EL (cell line): ENCODE measurements around the gene NSMF.
"Not testable (repeated sequence)": the region's sequence is repeated elsewhere in the genome, so short reads cannot be mapped to it uniquely, and the experiment has no call there.

ENCODE experiments used
- DNase-seq: peaks from one replicate; pipeline ENCODE4 v3.0.0-alpha.2; 2016

Gene NSMF

GRCh38 chr9:137456864-137457405 is 2.2 kb downstream of the NSMF start:
- DNase-seq: no peak

DNA sequence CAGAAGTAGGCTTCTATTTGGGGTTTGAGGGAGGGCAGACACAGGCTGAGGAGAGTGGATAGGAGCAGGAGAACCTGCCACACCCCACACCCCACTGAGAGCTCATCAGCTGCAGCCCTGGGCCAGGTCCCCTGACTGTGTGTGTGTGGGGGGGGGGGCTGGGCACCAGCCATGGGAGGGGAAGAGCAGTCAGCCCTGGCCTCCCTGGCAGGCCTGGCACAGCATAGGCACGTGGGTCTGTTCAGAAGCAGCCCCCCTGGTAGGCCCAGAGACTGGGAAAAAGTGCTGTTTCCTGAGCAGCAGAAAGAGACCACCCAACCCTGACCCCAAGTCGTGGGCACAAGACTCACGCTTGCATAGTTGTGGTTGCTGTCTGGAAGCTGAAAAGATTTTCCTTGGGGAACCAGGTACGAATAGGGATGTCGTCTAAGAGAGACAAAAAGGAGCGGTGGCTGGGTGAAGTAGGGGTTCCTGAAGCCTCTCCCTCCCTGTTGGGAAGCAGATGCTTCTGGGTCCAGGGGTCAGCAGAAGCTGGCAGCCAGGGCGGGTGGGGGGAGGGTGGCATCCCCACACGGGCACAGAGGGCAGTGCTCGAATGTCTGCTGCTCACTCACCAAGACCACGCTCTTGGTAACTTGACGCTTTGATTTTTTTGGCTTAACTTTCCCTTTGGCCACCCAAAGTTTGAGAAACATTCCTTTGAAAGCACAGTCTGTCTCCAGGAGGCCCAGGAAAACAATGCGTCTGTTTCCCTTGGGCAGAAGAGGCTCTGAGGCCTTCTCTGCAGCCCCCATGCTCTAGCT is 2.9 kb downstream of the NSMF start:
- DNase-seq: no peak

- DNase-seq: no peak
Measured at GRCh38 chr9:137455359-137455991, 3.7 kb downstream of the NSMF start.

- no peak for DNase-seq
Measured at GRCh38 chr9:137454597-137455358, 4.4 kb downstream of the NSMF start.

- DNase-seq: no peak
Measured at GRCh38 chr9:137454145-137454596, 5.0 kb downstream of the NSMF start.

DNA sequence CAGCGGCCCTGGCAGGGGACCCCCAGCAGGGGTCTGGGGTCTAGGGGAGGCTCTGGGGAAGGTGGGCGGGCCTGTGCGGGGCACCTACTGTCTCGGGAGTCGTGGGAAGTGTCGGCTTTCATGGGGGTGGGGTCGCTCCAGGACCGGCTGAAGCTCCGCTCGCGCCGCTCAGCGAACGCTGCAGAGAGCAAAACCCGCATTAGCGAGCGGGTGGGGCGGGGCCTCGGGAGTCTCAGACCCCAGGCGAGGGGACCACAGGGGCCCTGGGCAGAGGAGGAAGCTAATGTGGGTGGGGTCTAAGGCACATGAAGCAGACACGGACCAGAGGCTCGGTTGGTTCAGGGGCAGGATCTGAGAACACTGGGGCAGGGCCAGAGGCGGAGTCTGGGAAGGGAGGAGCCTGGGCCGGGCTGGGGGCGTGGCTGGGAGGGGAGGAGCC is 5.5 kb downstream of the NSMF start:
- DNase-seq: peak; percentile 64

- DNase-seq: no peak
Measured at GRCh38 chr9:137452761-137453642, 6.1 kb downstream of the NSMF start.

GRCh38 chr9:137452006-137452760 is 7.0 kb downstream of the NSMF start:
- DNase-seq: no peak

DNA sequence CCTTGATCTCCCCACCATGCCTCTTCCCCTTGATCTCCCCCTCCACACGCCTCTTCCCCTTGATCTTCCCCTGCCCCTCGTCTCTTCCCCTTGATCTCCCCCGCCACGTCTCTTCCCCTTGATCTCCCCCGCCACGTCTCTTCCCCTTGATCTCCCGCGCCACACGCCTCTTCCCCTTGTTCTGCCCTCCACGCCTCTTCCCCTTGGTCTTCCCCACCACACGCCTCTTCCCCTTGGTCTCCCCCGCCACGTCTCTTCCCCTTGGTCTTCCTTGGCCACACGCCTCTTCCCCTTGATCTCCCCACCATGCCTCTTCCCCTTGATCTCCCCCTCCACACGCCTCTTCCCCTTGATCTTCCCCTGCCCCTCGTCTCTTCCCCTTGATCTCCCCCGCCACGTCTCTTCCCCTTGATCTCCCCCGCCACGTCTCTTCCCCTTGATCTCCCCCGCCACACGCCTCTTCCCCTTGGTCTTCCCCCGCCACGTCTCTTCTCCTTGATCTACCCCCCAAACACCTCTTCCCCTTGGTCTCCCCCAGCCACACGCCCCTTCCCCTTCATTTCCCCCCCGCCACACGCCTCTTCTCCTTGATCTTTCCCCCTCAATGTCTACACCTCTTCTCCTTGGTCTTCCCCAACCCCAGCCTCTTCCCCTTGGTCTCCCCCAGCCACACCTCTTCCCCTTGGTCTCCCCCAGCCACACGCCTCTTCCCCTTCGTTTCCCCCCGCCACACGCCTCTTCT is 7.7 kb downstream of the NSMF start:
- DNase-seq: not testable (repeated sequence)

DNA sequence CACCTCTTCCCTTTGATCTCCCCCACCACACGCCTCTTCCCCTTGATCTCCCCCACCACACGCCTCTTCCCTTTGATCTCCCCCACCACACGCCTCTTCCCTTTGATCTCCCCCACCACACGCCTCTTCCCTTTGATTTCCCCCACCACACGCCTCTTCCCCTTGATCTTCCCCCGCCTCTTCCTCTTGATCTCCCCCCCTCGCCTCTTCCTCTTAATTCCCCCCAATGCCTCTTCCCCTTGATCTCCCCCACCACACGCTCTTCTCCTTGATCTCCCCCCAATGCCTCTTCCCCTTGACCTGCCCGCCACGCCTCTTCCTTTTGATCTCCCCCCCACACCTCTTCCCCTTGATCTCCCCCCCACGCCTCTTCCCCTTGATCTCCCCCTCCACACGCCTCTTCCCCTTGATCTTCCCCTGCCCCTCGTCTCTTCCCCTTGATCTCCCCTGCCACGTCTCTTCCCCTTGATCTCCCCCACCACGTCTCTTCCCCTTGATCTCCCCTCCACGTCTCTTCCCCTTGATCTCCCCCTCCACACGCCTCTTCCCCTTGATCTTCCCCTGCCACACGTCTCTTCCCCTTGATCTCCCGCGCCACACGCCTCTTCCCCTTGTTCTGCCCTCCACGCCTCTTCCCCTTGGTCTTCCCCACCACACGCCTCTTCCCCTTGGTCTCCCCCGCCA is 8.5 kb downstream of the NSMF start:
- DNase-seq: not testable (repeated sequence)

DNA sequence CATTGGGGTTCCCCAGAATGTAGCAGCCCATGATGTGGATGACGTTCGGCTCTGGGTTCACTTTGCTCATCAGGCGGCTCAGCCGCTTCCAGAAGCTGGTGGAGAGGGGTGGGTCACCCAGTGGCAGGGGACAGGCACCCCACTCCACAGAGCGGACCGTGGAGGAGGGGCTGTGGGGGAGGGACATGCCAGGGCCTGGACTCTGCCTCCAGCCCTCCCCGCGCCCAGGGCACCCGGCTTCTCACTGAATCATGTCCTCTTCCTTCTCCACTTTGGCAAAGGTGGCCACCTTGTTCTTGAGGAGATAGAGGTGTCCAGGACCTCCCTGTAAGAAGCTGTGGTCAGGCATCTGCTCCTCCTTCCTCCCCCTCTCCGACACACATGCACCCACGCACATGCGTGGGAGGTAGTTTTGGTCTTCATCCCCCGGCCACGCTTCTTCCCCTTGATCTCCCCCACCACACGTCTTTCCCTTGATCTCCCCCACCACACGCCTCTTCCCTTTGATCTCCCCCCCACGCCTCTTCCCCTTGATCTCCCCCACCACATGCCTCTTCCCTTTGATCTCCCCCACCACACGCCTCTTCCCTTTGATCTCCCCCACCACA is 9.1 kb downstream of the NSMF start:
- no peak for DNase-seq

GRCh38 chr9:137449081-137449844 is 9.9 kb downstream of the NSMF start:
- no peak for DNase-seq

DNA sequence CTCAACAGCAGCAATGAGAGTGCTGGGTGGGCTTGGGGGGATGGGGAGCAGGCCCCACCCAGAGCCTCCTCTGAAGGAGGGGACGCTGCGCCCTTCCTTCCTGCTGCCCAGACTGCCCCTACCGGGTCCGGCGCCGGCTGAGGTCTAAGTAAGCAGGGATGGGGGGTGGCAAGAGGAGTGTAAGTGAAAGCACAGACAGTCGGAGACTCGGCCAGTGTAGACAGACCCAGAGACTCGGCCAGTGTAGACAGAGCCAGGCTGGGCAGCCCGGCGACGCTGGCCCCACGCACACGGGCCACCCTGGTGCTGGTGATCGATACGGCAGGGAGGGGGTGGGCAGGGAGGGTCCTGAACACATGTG is 10.6 kb downstream of the NSMF start:
- DNase-seq: no peak

GRCh38 chr9:137447722-137448601 is 11.2 kb downstream of the NSMF start:
- no peak for DNase-seq

- no peak for DNase-seq
Measured at GRCh38 chr9:137446851-137447471, 12.2 kb downstream of the NSMF start.

DNA sequence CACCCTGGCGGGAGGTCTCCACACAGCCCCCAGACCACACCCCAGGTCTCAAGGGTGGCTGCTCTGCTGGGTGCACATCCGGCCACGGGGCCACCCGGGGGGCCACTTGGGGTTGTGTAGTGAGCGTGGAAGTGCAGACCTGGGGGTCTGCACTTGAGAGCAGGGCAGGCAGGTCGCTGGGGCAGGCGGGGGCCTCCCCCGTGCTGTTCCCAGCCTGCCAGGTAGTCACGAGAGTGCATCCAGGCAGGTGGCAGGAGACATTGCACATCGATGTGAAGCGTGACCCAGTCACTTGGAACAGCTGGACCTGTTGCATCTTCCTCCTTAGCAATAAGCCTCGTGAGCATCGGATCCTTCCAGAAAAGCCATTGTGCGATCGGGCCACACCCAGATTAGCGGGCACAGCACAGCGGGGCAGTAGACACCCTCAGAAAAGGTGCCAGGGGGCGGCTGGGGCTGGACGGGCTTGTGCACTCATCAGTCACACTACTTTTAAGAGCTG is 13.2 kb downstream of the NSMF start:
- DNase-seq: no peak

GRCh38 chr9:137445275-137445807 is 13.8 kb downstream of the NSMF start:
- peak; percentile 86 for DNase-seq
